HepG2 (cell line): Measurements from ENCODE around the gene DUSP22. TPM values are rescaled to one million over a fixed set of nuclear protein-coding genes. Genes with fewer than 3 reads are reported as not detected.

ENCODE experiments used
- ATAC-seq: fragments of 200-7000 bp; cut with Tn5 transposase; 3 replicates; pipeline ENCODE4 v1.9.1; 2020; ENCODE audit warnings: mild to moderate bottlenecking, moderate library complexity
- BruUV-seq: library from RNA; stranded (reverse); fragments of 400-500 nt; replicated peaks from 2 replicates; lab custom pipeline; 2021; lab: Mats Ljungman, UMichigan
- CTCF ChIA-PET: fragments of 300-600 bp; formaldehyde crosslinking; extraction: SDS; loops from one replicate; lab custom pipeline; 2021; ENCODE audit warnings: low total read pairs, inconsistent platforms, low intra/inter-chr PET ratio; lab: Yijun Ruan, JAX
- POLR2A ChIA-PET: fragments of 350-600 bp; sonication (Branson Sonifier 250); formaldehyde crosslinking; loops from one replicate; lab custom pipeline; 2020; ENCODE audit warnings: antibody characterized with exemption, inconsistent platforms; lab: Yijun Ruan, JAX
- DNase-seq: peaks from one replicate; pipeline ENCODE4 v3.0.0-alpha.2; 2015; ENCODE audit warnings: low spot score
- FAIRE-seq: peaks from 3 replicates; lab custom pipeline; 2011; peaks lifted over from hg19 to GRCh38; lab: Jason Lieb, UNC
- H2AFZ ChIP-seq: one replicate; pipeline ENCODE4 v1.6.1; 2011; ENCODE audit warnings: low read length, inconsistent platforms
- H3K27ac ChIP-seq: fragments of 300-600 bp; 3 replicates; pipeline ENCODE4 v1.8.0; 2011; ENCODE audit warnings: mixed run types, mild to moderate bottlenecking, mixed read lengths, low read length, inconsistent platforms; ENCODE audit not compliant: insufficient read depth; ENCODE audit errors: extremely low read length
- H3K27me3 ChIP-seq, 2 experiments: fragments of 200-600 bp in 1 of 2; 2 replicates in 1 of 2; 3 replicates in 1 of 2; pipeline versions ENCODE4 v1.6.0 to v1.8.0; 2011; ENCODE audit warnings: low read length in 2 of 2, mild to moderate bottlenecking in 2 of 2, moderate library complexity in 2 of 2, inconsistent platforms in 1 of 2; ENCODE audit not compliant: insufficient read depth in 2 of 2, control insufficient read depth in 1 of 2
- H3K36me3 ChIP-seq, 2 experiments: fragments of 200-600 bp in 1 of 2; replicated peaks in 1 of 2; 2 replicates in 1 of 2; 3 replicates in 1 of 2; pipeline versions ENCODE4 v1.5.1 to v1.8.0; 2011; ENCODE audit warnings: low read length in 2 of 2, inconsistent platforms in 1 of 2; ENCODE audit not compliant: insufficient read depth in 2 of 2, control insufficient read depth in 1 of 2
- H3K4me1 ChIP-seq: 2 replicates; pipeline ENCODE4 v1.5.1; 2012; ENCODE audit warnings: low read length, inconsistent platforms; ENCODE audit not compliant: insufficient read depth
- H3K4me2 ChIP-seq: 2 replicates; pipeline ENCODE4 v1.6.0; 2011; ENCODE audit warnings: low read depth, low read length, inconsistent platforms
- H3K4me3 ChIP-seq, 3 experiments: fragments of 200-600 bp in 1 of 3; sonication (generic), shearing (Covaris generic) in 1 of 3; replicated peaks in 1 of 3; 2 replicates each; pipeline ENCODE4 v1.5.1; 2011 to 2016; ENCODE audit warnings: low read length in 3 of 3, inconsistent platforms in 2 of 3, low read depth in 2 of 3, mild to moderate bottlenecking in 2 of 3, control low read depth in 1 of 3, mixed read lengths in 1 of 3; ENCODE audit not compliant: insufficient read depth in 1 of 3
- H3K79me2 ChIP-seq: one replicate; pipeline ENCODE4 v1.6.1; 2011; ENCODE audit warnings: low read length, inconsistent platforms; ENCODE audit not compliant: insufficient read depth
- H3K9ac ChIP-seq: 2 replicates; pipeline ENCODE4 v1.6.0; 2011; ENCODE audit warnings: mild to moderate bottlenecking, low read depth, low read length, inconsistent platforms; ENCODE audit not compliant: insufficient read depth
- H3K9me3 ChIP-seq: 2 replicates; pipeline ENCODE4 v1.5.1; 2012; ENCODE audit warnings: mild to moderate bottlenecking, low read length
- H4K20me1 ChIP-seq: 2 replicates; pipeline ENCODE4 v1.6.0; 2011; ENCODE audit warnings: inconsistent platforms, mild to moderate bottlenecking, low read length, moderate library complexity; ENCODE audit not compliant: insufficient read depth
- HOXA7 ChIP-seq: sonication (generic); formaldehyde crosslinking; IDR thresholded peaks from 2 replicates; pipeline ENCODE4 v1.8.1; 2022; ENCODE audit warnings: mild to moderate bottlenecking, missing genetic modification reagents, moderate library complexity
- NCOA2 ChIP-seq: sonication (generic); formaldehyde crosslinking; IDR thresholded peaks from 2 replicates; pipeline ENCODE4 v1.8.0; 2022; ENCODE audit warnings: inconsistent platforms
- NONO ChIP-seq, 2 experiments: fragments of 450-650 bp in 1 of 2; sonication (generic) in 1 of 2; formaldehyde crosslinking in 1 of 2; IDR thresholded peaks in 1 of 2; conservative IDR thresholded peaks in 1 of 2; 2 replicates each; pipeline versions ENCODE4 v1.6.1 to v1.8.0; 2017 to 2022; ENCODE audit warnings: mild to moderate bottlenecking in 1 of 2, missing genetic modification reagents in 1 of 2, moderate library complexity in 1 of 2
- RAD51 ChIP-seq: fragments of 450-650 bp; IDR thresholded peaks from 2 replicates; pipeline ENCODE4 v1.6.1; 2016; ENCODE audit warnings: borderline replicate concordance
- RBM22 ChIP-seq: fragments of 200-400 bp; formaldehyde crosslinking; optimal IDR thresholded peaks from 2 replicates; pipeline ENCODE3; 2017; ENCODE audit warnings: mild to moderate bottlenecking, low read length, moderate library complexity
- SMAD3 ChIP-seq: sonication (generic); formaldehyde crosslinking; IDR thresholded peaks from 2 replicates; pipeline ENCODE4 v1.4.0; 2020; ENCODE audit warnings: missing genetic modification reagents
- SOX6 ChIP-seq, 2 experiments: fragments of 450-650 bp in 1 of 2; sonication (generic) in 1 of 2; formaldehyde crosslinking in 1 of 2; IDR thresholded peaks; 2 replicates each; pipeline versions ENCODE4 v1.4.0 to v1.6.1; 2017 to 2020; ENCODE audit warnings: antibody characterized with exemption in 1 of 2, mild to moderate bottlenecking in 1 of 2, missing genetic modification reagents in 1 of 2
- SP1 ChIP-seq, 2 experiments: fragments of 450-650 bp in 1 of 2; sonication (generic) in 1 of 2; formaldehyde crosslinking in 1 of 2; IDR thresholded peaks; 2 replicates each; pipeline versions ENCODE4 v1.4.0 to v1.6.1; 2016 to 2020; ENCODE audit warnings: missing genetic modification reagents in 1 of 2
- TOPORS ChIP-seq: sonication (generic); formaldehyde crosslinking; IDR thresholded peaks from 2 replicates; pipeline ENCODE4 v1.8.0; 2023; ENCODE audit warnings: mild to moderate bottlenecking, missing genetic modification reagents
- ZBTB21 ChIP-seq: sonication (generic); formaldehyde crosslinking; IDR thresholded peaks from 2 replicates; pipeline ENCODE4 v1.4.0; 2020; ENCODE audit warnings: missing genetic modification reagents
- ZMAT3 ChIP-seq: sonication (generic); formaldehyde crosslinking; conservative IDR thresholded peaks from 2 replicates; pipeline ENCODE4 v1.7.0; 2021; ENCODE audit warnings: missing genetic modification reagents
- ZNF562 ChIP-seq: sonication (generic); formaldehyde crosslinking; IDR thresholded peaks from 2 replicates; pipeline ENCODE4 v1.8.0; 2022; ENCODE audit warnings: missing genetic modification reagents, borderline replicate concordance
- ZNF674 ChIP-seq: sonication (generic); formaldehyde crosslinking; IDR thresholded peaks from 2 replicates; pipeline ENCODE4 v1.5.0; 2020; ENCODE audit warnings: low read depth, mild to moderate bottlenecking, missing genetic modification reagents
- ZNF678 ChIP-seq: sonication (generic); formaldehyde crosslinking; IDR thresholded peaks from 2 replicates; pipeline ENCODE4 v1.4.0; 2020; ENCODE audit warnings: mild to moderate bottlenecking, missing genetic modification reagents
- ZNF7 ChIP-seq: IDR thresholded peaks from 2 replicates; pipeline ENCODE4 v1.6.1; 2016; ENCODE audit warnings: missing biosample characterization, missing genetic modification reagents
- WGBS: methylation state at CpG from one replicate; pipeline ENCODE4 v1.1.6; 2017; ENCODE audit warnings: low lambda C conversion rate; 5-methylcytosine and 5-hydroxymethylcytosine counted together
- in situ Hi-C: cut with HindIII; loops from 2 replicates; pipeline ENCODE4 v1.10.0; 2017; ENCODE audit warnings: low pct_unique_long_range_greater_than_20kb; ENCODE audit not compliant: extremely low pct_ligation_motif_present
- intact Hi-C: fragments of 100-400 bp; cut with micrococcal nuclease; formaldehyde crosslinking; loops from one replicate; pipeline ENCODE4 v1.10.0; 2022; ENCODE audit not compliant: unreplicated experiment
- polyA plus RNA-seq, 8 experiments: library from polyadenylated mRNA; depleted of rRNA in 3 of 8; stranded (reverse) in 7 of 8; unstranded in 1 of 8; fragments of >200 nt; fragmentation: Illumina TruSeq in 4 of 8; extraction: Trizol in 4 of 8; gene quantifications; 2 replicates each; pipeline versions ENCODE4 v1.2.1 to v1.2.3, GENCODE V29; 2011 to 2016; ENCODE audit warnings: low read depth in 4 of 8, missing spikeins in 1 of 8, mixed read lengths in 1 of 8; ENCODE audit not compliant: insufficient read depth in 1 of 8
- total RNA-seq, 5 experiments: library from RNA; depleted of rRNA; stranded (reverse); fragments of >200 nt; fragmentation: Illumina TruSeq; extraction: Trizol; gene quantifications; 2 replicates each; pipeline ENCODE4 v1.2.3, GENCODE V29; 2016; ENCODE audit warnings: low read depth in 1 of 5
- TF ChIP-seq, protein P1 (sequence below): sonication (generic); formaldehyde crosslinking; IDR thresholded peaks from 2 replicates; pipeline ENCODE4 v1.5.0; 2020; ENCODE audit warnings: mild to moderate bottlenecking, low read depth, missing genetic modification reagents, borderline replicate concordance
- TF ChIP-seq, protein P2 (sequence below): sonication (generic); formaldehyde crosslinking; IDR thresholded peaks from 2 replicates; pipeline ENCODE4 v1.4.0; 2020; ENCODE audit warnings: missing genetic modification reagents
- TF ChIP-seq, protein P3 (sequence below), 2 experiments: fragments of 450-650 bp in 1 of 2; sonication (generic) in 1 of 2; formaldehyde crosslinking; IDR thresholded peaks; 2 replicates each; pipeline versions ENCODE4 v1.5.0 to v1.8.0; 2020 to 2022; ENCODE audit warnings: mild to moderate bottlenecking in 1 of 2, missing genetic modification reagents in 1 of 2
- TF ChIP-seq, protein P4 (sequence below): IDR thresholded peaks from 2 replicates; pipeline ENCODE4 v1.6.1; 2018; ENCODE audit warnings: missing genetic modification reagents, mild to moderate bottlenecking, missing compliant biosample characterization
- TF ChIP-seq, protein P5 (sequence below): sonication (generic); formaldehyde crosslinking; IDR thresholded peaks from 2 replicates; pipeline ENCODE4 v1.8.1; 2023; ENCODE audit warnings: mild to moderate bottlenecking, inconsistent platforms, moderate library complexity, missing genetic modification reagents, borderline replicate concordance

DUSP22 gene
- total and polyA plus RNA-seq, 2 of the 13 experiments (the other 11 are each of a cell fraction or from before 2014, with no cell fraction given), result 20.2 to 32.8 TPM

DNA sequence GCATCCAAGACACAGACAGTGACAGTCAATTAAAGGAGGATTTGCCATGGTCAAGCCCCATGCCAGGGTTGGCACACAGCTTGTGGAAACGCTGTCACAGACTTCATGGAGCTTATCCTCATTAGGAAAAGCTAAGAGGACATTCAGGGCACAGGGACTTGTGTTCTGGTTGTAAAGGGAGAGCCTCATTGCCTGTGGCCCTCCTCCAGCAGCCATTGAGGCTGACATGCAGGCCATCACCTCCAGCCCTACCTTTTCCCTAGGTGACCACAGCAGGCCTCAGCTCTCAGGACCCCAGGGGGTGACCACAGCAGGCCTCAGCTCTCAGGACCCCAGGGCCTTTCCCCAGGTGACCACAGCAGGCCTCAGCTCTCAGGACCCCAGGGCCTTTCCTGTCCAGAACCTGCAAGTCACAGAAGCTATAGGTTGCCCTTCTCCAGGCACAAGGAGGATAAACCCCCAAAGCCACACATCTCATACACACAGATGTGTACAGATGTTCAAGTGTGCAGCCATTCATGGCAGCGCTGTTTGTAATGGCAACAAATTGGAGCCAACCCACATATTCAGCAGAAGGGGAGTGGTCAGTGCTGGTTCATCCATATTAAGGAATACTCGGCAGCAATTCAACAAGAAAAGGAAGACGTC, 26.1 kb downstream of the DUSP22 start:
- Histone ChIP-seq H2AFZ (no peak overlapping the region), H3K9ac (no peak overlapping the region), H4K20me1 (no peaks in the 10 kb centered on the region), H3K79me2 (no peaks in the 10 kb centered on the region), H3K9me3 (no peaks in the 10 kb centered on the region), H3K36me3 (0 out of 5 replicates have a peak, but pooled peaks cover 2 to 3% of the 10 kb centered on the region in 2 experiments), H3K4me1 (no peaks in the 10 kb centered on the region)
- in situ Hi-C loops, result no loop called here
- no peak for FAIRE-seq
- ATAC-seq, result no peak
- no peak for DNase-seq
- POLR2A ChIA-PET, result no interaction called here
- no TSS peak for BruUV-seq
- CTCF ChIA-PET, result no interaction called here
- WGBS, result 50% methylated on average over 4 of the region's 4 CpGs
- TF ChIP-seq ZNF674 (CRISPR knock-in tag) (no peak), TOPORS (CRISPR knock-in tag) (no peak), NONO (IDR thresholded peaks at IDR 0.05) (no peak), NONO (CRISPR knock-in tag; conservative IDR thresholded peaks at IDR 0.05) (no peak), RAD51 (no peak), ZNF562 (CRISPR knock-in tag) (no peak), ZBTB21 (CRISPR knock-in tag) (no peak), ZNF678 (CRISPR knock-in tag) (no peak), HOXA7 (CRISPR knock-in tag) (no peak), SMAD3 (no peak), ZNF7 (no peak), SOX6 (IDR thresholded peaks at IDR 0.05) (no peak), SOX6 (CRISPR knock-in tag; IDR thresholded peaks at IDR 0.05) (no peak), SP1 (IDR thresholded peaks at IDR 0.05) (no peak), SP1 (CRISPR knock-in tag; IDR thresholded peaks at IDR 0.05) (no peak), RBM22 (no peak), NCOA2 (CRISPR knock-in tag) (no peak), ZMAT3 (CRISPR knock-in tag) (no peak)
- TF ChIP-seq, protein P1, sequence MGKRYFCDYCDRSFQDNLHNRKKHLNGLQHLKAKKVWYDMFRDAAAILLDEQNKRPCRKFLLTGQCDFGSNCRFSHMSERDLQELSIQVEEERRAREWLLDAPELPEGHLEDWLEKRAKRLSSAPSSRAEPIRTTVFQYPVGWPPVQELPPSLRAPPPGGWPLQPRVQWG (CRISPR knock-in tag), result no peak
- TF ChIP-seq, protein P2, sequence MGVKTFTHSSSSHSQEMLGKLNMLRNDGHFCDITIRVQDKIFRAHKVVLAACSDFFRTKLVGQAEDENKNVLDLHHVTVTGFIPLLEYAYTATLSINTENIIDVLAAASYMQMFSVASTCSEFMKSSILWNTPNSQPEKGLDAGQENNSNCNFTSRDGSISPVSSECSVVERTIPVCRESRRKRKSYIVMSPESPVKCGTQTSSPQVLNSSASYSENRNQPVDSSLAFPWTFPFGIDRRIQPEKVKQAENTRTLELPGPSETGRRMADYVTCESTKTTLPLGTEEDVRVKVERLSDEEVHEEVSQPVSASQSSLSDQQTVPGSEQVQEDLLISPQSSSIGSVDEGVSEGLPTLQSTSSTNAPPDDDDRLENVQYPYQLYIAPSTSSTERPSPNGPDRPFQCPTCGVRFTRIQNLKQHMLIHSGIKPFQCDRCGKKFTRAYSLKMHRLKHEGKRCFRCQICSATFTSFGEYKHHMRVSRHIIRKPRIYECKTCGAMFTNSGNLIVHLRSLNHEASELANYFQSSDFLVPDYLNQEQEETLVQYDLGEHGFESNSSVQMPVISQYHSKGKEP (CRISPR knock-in tag), result no peak
- TF ChIP-seq, protein P3, sequence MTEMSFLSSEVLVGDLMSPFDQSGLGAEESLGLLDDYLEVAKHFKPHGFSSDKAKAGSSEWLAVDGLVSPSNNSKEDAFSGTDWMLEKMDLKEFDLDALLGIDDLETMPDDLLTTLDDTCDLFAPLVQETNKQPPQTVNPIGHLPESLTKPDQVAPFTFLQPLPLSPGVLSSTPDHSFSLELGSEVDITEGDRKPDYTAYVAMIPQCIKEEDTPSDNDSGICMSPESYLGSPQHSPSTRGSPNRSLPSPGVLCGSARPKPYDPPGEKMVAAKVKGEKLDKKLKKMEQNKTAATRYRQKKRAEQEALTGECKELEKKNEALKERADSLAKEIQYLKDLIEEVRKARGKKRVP (CRISPR knock-in tag; IDR thresholded peaks at IDR 0.05), result no peak
- TF ChIP-seq, protein P4, sequence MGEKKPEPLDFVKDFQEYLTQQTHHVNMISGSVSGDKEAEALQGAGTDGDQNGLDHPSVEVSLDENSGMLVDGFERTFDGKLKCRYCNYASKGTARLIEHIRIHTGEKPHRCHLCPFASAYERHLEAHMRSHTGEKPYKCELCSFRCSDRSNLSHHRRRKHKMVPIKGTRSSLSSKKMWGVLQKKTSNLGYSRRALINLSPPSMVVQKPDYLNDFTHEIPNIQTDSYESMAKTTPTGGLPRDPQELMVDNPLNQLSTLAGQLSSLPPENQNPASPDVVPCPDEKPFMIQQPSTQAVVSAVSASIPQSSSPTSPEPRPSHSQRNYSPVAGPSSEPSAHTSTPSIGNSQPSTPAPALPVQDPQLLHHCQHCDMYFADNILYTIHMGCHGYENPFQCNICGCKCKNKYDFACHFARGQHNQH (CRISPR knock-in tag), result no peak
- TF ChIP-seq, protein P5, sequence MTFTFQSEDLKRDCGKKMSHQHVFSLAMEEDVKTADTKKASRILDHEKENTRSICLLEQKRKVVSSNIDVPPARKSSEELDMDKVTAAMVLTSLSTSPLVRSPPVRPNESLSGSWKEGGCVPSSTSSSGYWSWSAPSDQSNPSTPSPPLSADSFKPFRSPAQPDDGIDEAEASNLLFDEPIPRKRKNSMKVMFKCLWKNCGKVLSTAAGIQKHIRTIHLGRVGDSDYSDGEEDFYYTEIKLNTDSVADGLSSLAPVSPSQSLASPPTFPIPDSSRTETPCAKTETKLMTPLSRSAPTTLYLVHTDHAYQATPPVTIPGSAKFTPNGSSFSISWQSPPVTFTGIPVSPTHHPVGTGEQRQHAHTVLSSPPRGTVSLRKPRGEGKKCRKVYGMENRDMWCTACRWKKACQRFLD, result no peak
- TF ChIP-seq, all 625 proteins: peak for 0
- H3K27ac ChIP-seq, result no peak overlapping the region
- H3K4me2 ChIP-seq, result no peak overlapping the region
- H3K27me3 ChIP-seq, result no peaks in the 10 kb centered on the region; a peak in 3 of 5 replicates
- intact Hi-C loops, result no loop called here
- H3K4me3 ChIP-seq, result no peak overlapping the region
